ENCODE data around the gene STXBP6.

GRCh38 chr14:24833385-24833784, 216.6 kb downstream of the STXBP6 start:
- TF ChIP-seq POLR2A (IDR thresholded peaks at IDR 0.05; ENCODE audit: low read length) (no peak), GATA1 (IDR thresholded peaks at IDR 0.05; ENCODE audit: low read depth, low read length) (no peak)

Measured in erythroblast (primary cell).